ENCODE results near the gene SLC2A6.

Gene SLC2A6

DNA sequence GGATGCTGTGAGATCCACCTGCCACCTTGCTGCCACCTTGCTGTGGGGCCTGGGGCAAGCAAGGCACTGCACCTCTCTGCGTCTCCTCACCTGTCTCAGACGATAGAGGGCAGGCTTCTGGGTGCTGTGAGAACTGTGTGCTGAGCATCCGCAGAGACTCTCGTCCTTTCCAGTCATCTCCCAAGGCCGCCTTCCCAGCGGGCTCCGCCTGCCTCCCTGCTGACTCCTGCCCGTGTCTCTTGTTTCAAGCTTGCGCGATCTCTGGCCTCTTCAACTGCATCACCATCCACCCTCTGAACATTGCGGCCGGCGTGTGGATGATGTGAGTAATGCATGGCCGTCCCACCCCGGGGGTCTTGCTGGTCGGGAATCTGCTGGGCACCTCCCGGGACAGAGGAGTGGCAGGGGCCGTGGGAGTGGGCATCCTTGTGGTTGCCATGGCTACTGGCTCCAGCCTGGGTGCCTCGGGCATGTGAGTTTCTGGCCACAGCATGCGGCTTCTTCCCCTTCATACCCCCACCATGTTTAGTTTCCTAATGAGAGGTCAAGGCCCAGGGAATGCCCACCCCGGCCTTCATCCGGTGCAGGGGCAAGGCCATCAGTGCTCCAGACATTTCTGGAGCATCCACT lies 15.6 kb downstream of the SLC2A6 start:
- H3K27ac ChIP-seq = no peak overlapping the region
- TF ChIP-seq Cebpa-rat (IDR thresholded peaks at IDR 0.05) = no peak
- H3K9me3 ChIP-seq = no peaks in the 10 kb centered on the region
- H3K27me3 ChIP-seq = no peaks in the 10 kb centered on the region
- H3K9ac ChIP-seq = no peak overlapping the region; the same call in 1 of the 2 replicates
- no peak overlapping the region for H3K4me3 ChIP-seq
- H3K36me3 ChIP-seq = peaks cover 33% of the 10 kb centered on the region
- peak overlapping the region; percentile 91 for H3K4me2 ChIP-seq
- H3K4me1 ChIP-seq = peaks cover 56% of the 10 kb centered on the region
- peaks cover 48% of the 10 kb centered on the region for H4K20me1 ChIP-seq

DNA sequence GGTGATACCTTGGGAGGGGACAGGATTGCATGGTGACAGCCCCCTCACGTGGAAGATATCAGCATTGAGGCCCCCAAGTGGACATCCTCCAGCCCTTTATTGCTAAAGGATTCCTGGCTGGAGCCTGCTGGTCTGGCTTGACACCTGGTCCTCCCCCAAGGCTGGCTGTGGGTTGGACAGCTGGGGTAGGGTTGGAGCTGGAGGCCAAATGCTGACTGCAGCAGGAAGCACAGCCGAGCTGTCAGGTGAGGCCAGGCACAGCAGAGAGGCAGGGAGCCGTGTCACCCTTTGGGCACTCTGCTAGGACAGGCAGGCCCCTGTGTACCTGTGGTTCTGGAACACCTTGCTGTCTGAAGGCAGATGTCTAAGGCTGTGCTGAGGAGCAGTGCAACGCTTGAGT lies 16.9 kb downstream of the SLC2A6 start:
- peaks cover 25% of the 10 kb centered on the region for H3K36me3 ChIP-seq
- H4K20me1 ChIP-seq = peaks cover 48% of the 10 kb centered on the region
- no peaks in the 10 kb centered on the region for H3K27me3 ChIP-seq
- H3K9me3 ChIP-seq = no peaks in the 10 kb centered on the region
- H3K27ac ChIP-seq = no peak overlapping the region
- peak overlapping the region; percentile 91 for H3K4me2 ChIP-seq
- H3K4me1 ChIP-seq = peaks cover 56% of the 10 kb centered on the region
- TF ChIP-seq Cebpa-rat (IDR thresholded peaks at IDR 0.05) = no peak
- H3K9ac ChIP-seq = peak overlapping the region; percentile 46
- H3K4me3 ChIP-seq = no peak overlapping the region

DNA sequence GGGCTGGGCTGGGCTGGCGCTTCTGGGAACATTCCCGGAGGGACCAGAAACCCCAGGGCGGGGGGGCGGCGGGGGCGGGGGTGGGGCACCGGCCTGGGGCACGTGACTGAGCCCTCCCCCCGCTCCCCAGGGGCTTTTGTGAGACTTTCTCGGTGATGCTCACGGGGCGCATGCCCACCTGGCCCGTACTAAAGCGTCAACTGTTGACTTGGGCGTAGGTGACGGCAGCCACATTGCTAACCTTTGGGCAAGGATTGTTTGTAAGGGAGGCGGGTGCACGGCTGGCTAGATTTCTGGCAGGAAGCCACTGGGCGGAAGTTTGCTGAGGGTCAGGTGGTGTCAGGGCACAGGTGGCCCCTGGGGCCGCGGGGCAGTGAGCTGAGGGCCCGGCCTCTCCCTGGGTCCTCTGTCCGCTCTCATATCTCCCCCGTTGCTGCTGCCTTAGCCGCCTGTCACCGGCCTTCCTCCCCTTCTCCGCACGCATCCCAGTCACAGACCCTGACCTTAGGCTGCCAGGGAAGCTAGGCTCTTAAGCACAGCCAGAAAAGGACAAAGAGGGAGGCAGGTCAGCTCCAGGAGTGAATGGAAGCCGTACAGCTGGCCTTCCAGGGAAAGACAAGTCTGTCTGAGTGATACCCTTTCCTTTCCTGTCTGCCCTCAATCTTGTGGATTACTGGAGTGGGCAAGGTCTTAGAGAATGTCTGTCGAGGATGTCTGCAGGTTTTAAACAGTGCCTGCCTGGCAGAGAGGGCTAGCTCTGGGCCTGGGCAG lies 18.3 kb downstream of the SLC2A6 start:
- peaks cover 56% of the 10 kb centered on the region for H3K4me1 ChIP-seq
- TF ChIP-seq Cebpa-rat (IDR thresholded peaks at IDR 0.05) = no peak
- peaks cover 47% of the 10 kb centered on the region for H4K20me1 ChIP-seq
- no peaks in the 10 kb centered on the region for H3K9me3 ChIP-seq
- H3K27ac ChIP-seq = peak overlapping the region; percentile 85
- H3K27me3 ChIP-seq = no peaks in the 10 kb centered on the region
- H3K4me3 ChIP-seq = peak overlapping the region; percentile 80
- peak overlapping the region; percentile 91 for H3K4me2 ChIP-seq
- H3K36me3 ChIP-seq = peaks cover 25% of the 10 kb centered on the region
- peak overlapping the region; percentile 87; the same call in 1 of the 2 replicates for H3K9ac ChIP-seq

DNA sequence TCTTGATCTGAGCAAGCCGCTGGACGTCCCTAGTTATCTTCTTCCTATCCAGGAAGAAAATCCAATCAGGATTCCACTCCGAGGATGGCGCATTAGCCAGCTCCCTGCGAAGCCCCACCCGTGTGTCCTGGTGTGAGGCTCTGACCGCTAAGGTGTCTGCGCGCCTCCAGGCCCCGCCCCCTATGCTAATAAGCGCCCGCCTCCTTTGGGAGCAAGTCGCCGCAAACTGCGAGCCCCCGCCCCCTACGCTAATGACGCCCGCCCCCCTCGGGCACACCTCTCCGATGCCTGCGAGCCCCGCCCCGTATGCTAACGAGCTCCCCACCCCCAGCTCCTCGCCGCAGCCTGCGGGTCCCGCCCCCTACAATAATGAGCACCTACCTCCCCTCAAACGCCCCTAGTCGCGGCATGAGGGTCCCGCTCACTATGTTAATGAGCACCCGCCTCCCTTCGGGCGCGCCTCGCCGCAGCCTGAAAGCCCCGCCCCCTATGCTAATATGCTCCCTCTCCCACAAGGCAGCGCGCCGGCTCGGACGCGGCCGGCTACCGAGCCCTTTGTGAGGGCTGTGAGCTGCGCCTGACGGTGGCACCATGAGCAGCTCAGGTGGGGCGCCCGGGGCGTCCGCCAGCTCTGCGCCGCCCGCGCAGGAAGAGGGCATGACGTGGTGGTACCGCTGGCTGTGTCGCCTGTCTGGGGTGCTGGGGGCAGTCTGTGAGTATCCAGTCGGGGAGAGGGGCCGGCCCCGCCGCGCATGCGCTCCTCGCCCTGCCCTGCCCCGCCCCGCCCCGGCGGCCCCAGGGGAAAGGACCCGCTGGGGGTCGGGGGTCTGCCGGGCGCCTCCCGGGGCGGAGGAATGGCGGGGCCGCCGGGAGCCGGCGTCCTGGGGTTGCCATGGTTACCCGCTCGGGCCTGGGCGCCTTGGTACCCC lies 19.2 kb downstream of the SLC2A6 start, which contains the start of gene CACFD1:
CACFD1 (plus strand) TSS at position 503 of the 929 bp plus-strand sequence; CDS start at position 592, 89 bp downstream.
- H3K4me1 ChIP-seq = peaks cover 55% of the 10 kb centered on the region
- H3K27me3 ChIP-seq = no peaks in the 10 kb centered on the region
- peak within 1 kb of the TSS; percentile 80 for H3K4me3 ChIP-seq
- peak within 1 kb of the TSS; percentile 87 for H3K9ac ChIP-seq
- H3K27ac ChIP-seq = peak within 1 kb of the TSS; percentile 85
- peak within 1 kb of the TSS; percentile 91 for H3K4me2 ChIP-seq
- H3K36me3 ChIP-seq = peaks cover 16% of the 10 kb centered on the region; the same call in 1 of the 2 replicates
- TF ChIP-seq Cebpa-rat (IDR thresholded peaks at IDR 0.05) = no peak
- H3K9me3 ChIP-seq = no peaks in the 10 kb centered on the region
- H4K20me1 ChIP-seq = peaks cover 39% of the 10 kb centered on the region

DNA sequence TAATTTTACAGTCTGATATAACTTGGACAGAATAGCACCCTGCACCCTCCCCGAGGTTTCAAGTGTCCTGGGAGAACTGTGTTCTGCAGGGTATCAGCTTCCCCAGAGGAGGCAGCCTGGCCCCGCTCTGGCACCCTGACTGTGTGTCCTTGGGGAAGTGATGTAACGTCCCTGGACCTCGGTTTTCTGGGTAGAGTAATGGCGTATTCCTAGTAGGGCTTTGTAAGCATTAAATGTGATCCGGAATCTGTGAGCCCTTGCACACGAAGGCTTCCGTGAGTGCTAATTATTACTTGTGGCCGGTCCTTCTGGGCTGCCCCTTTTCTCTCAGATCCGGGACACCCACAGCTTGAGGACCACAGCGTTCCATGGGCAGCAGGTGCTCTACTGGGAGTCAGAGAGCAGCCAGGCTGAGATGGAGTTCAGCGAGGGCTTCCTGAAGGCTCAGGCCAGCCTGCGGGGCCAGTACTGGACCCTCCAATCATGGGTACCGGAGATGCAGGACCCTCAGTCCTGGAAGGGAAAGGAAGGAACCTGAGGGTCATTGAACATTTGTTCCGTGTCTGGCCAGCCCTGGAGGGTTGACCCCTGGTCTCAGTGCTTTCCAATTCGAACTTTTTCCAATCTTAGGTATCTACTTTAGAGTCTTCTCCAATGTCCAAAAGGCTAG lies 20.1 kb downstream of the SLC2A6 start:
- Histone ChIP-seq H3K4me3 (peak overlapping the region; percentile 80), H3K9me3 (no peaks in the 10 kb centered on the region), H3K27me3 (no peaks in the 10 kb centered on the region), H3K9ac (no peak overlapping the region), H3K36me3 (peaks cover 6% of the 10 kb centered on the region; the same call in 1 of the 2 replicates), H4K20me1 (peaks cover 33% of the 10 kb centered on the region), H3K4me1 (peaks cover 55% of the 10 kb centered on the region), H3K4me2 (peak overlapping the region; percentile 90), H3K27ac (no peak overlapping the region)
- TF ChIP-seq Cebpa-rat (IDR thresholded peaks at IDR 0.05) = no peak

DNA sequence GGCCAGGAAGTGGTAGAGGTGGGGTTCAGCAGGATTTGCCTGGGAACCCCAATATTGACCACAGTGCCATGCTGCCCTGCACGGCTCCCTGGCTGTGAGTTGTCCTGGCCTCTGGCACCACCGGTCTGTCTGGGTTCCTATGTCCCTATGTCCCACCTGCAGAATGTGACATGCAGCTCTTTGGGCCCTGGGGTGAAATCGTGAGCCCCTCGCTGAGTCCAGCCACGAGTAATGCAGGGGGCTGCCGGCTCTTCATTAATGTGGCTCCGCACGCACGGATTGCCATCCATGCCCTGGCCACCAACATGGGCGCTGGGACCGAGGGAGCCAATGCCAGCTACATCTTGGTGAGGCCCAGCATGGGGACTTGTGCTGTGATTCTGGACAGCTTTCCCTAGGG lies 21.2 kb downstream of the SLC2A6 start:
- no peak for TF ChIP-seq Cebpa-rat (IDR thresholded peaks at IDR 0.05)

DNA sequence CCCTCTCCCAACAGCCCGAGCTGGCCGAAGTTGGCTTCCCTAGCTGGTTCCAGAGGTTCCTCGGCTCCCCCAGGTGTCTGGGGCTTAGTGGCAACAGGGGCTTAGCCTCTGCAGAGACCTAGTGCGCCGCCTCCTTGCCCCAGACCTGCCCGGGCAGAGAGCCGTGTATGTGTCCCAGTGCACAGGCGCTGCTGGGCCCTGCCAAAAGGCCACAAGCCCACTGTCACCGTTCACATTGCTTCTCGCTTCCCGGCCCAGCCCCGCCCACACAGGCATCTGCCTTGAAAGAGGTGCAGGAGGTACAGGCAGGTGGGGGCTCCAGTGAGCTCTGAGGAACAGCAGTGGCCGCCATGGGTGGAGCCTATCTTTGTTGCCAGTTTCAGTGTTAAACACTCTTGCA lies 21.7 kb downstream of the SLC2A6 start:
- TF ChIP-seq Cebpa-rat (IDR thresholded peaks at IDR 0.05) = no peak
- no peak overlapping the region for H3K4me3 ChIP-seq
- H3K27ac ChIP-seq = no peak overlapping the region
- no peak overlapping the region for H3K4me2 ChIP-seq
- H4K20me1 ChIP-seq = peaks cover 18% of the 10 kb centered on the region
- no peaks in the 10 kb centered on the region for H3K36me3 ChIP-seq
- no peaks in the 10 kb centered on the region for H3K9me3 ChIP-seq
- no peaks in the 10 kb centered on the region for H3K27me3 ChIP-seq
- no peak overlapping the region for H3K9ac ChIP-seq
- peaks cover 46% of the 10 kb centered on the region for H3K4me1 ChIP-seq

More for the DNA sequence above, 21.2 kb downstream of the SLC2A6 start:
- no peaks in the 10 kb centered on the region for H3K9me3 ChIP-seq
- H3K27me3 ChIP-seq = no peaks in the 10 kb centered on the region
- peaks cover 49% of the 10 kb centered on the region for H3K4me1 ChIP-seq
- H3K9ac ChIP-seq = no peak overlapping the region
- H4K20me1 ChIP-seq = peaks cover 23% of the 10 kb centered on the region
- H3K4me2 ChIP-seq = no peak overlapping the region
- H3K36me3 ChIP-seq = no peaks in the 10 kb centered on the region
- H3K4me3 ChIP-seq = no peak overlapping the region
- no peak overlapping the region for H3K27ac ChIP-seq

DNA sequence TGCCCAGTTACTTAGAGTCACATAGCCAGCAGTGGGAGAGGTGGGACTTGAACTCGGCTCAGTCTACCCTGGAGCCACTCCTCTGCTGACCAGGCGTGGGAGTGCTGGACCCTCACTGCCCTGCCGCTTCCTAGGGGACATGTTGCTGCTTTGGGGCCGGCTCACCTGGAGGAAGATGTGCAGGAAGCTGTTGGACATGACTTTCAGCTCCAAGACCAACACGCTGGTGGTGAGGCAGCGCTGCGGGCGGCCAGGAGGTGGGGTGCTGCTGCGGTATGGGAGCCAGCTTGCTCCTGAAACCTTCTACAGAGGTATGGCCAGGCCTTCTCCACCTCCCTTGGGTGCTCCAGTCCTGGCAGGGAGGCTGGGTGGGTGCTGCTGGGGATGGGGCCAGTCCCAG lies 22.5 kb downstream of the SLC2A6 start:
- H3K4me1 ChIP-seq = peaks cover 45% of the 10 kb centered on the region
- H3K27me3 ChIP-seq = no peaks in the 10 kb centered on the region
- H3K9ac ChIP-seq = no peak overlapping the region
- no peaks in the 10 kb centered on the region for H3K9me3 ChIP-seq
- H3K36me3 ChIP-seq = no peaks in the 10 kb centered on the region
- no peak overlapping the region for H3K27ac ChIP-seq
- no peak overlapping the region for H3K4me3 ChIP-seq
- no peak for TF ChIP-seq Cebpa-rat (IDR thresholded peaks at IDR 0.05)
- peaks cover 10% of the 10 kb centered on the region for H4K20me1 ChIP-seq
- no peak overlapping the region for H3K4me2 ChIP-seq

DNA sequence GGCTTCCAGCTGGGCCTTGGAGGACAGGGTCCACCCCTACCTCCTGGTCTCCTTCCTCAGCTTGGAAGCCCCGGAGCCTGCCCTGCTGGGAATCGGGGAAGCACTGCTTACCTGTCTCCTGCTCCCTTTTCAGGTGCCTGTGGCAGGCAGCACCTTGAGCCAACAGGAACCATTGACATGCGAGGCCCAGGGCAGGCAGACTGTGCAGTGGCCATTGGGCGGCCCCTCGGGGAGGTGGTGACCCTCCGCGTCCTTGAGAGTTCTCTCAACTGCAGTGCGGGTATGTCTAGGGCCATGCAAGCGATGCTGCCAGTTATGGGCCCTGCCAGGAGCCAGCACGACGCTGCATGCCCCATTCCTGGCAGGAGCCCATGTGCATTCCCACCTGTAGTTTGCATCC lies 23.0 kb downstream of the SLC2A6 start:
- H3K27ac ChIP-seq = no peak overlapping the region
- H3K36me3 ChIP-seq = no peaks in the 10 kb centered on the region
- H3K9ac ChIP-seq = no peak overlapping the region
- no peak for TF ChIP-seq Cebpa-rat (IDR thresholded peaks at IDR 0.05)
- no peaks in the 10 kb centered on the region for H3K9me3 ChIP-seq
- peaks cover 40% of the 10 kb centered on the region for H3K4me1 ChIP-seq
- H3K4me3 ChIP-seq = no peak overlapping the region
- H3K4me2 ChIP-seq = no peak overlapping the region
- no peaks in the 10 kb centered on the region for H3K27me3 ChIP-seq
- peaks cover 5% of the 10 kb centered on the region for H4K20me1 ChIP-seq
